GM21528 (cell line): ENCODE data around the gene TIGIT.
"Not testable (repeated sequence)": the region's sequence is repeated elsewhere in the genome, so short reads cannot be mapped to it uniquely, and the experiment has no call there.

Source experiments
- ATAC-seq: cut with Tn5 transposase; IDR thresholded peaks from one replicate; pipeline ENCODE4 v1.9.1; 2021; ENCODE audit warnings: mild to moderate bottlenecking, moderate library complexity; ENCODE audit not compliant: unreplicated experiment, low FRiP score

TIGIT gene

GRCh38 chr3:114293838-114294535 is at the start of gene TIGIT:
Gene TIGIT, plus strand, starts transcription at chr3:114294028. Its CDS starts 34 bp downstream, at chr3:114294062.
- no peak for ATAC-seq

GRCh38 chr3:114252954-114253353 is 40.9 kb upstream of the TIGIT start:
- no peak for ATAC-seq

GRCh38 chr3:114253505-114253904 is 40.3 kb upstream of the TIGIT start:
- no peak for ATAC-seq

GRCh38 chr3:114259566-114259965 is 34.3 kb upstream of the TIGIT start:
- ATAC-seq = no peak

- ATAC-seq = no peak
Observed at GRCh38 chr3:114260152-114260551, 33.7 kb upstream of the TIGIT start.

- ATAC-seq = no peak
Observed at GRCh38 chr3:114270019-114270418, 23.8 kb upstream of the TIGIT start.

- ATAC-seq = no peak
Observed at GRCh38 chr3:114272271-114272670, 21.6 kb upstream of the TIGIT start.

GRCh38 chr3:114274929-114275328 is 18.9 kb upstream of the TIGIT start:
- no peak for ATAC-seq

GRCh38 chr3:114276856-114277255 is 17.0 kb upstream of the TIGIT start:
- not testable (repeated sequence) for ATAC-seq

GRCh38 chr3:114284644-114285043 is 9.2 kb upstream of the TIGIT start:
- ATAC-seq = no peak

GRCh38 chr3:114285648-114286230 is 8.1 kb upstream of the TIGIT start:
- ATAC-seq = no peak

- ATAC-seq = no peak
Observed at GRCh38 chr3:114286266-114286665, 7.6 kb upstream of the TIGIT start.

- ATAC-seq = peak; percentile 91
Observed at GRCh38 chr3:114290911-114291901, 2.6 kb upstream of the TIGIT start.

- no peak for ATAC-seq
Observed at GRCh38 chr3:114294940-114295480, 1.2 kb downstream of the TIGIT start.

GRCh38 chr3:114295946-114296345 is 2.1 kb downstream of the TIGIT start:
- no peak for ATAC-seq

- ATAC-seq = no peak
Observed at GRCh38 chr3:114299421-114299820, 5.6 kb downstream of the TIGIT start.

- no peak for ATAC-seq
Observed at GRCh38 chr3:114299941-114300624, 6.3 kb downstream of the TIGIT start.

- no peak for ATAC-seq
Observed at GRCh38 chr3:114307222-114307830, 13.5 kb downstream of the TIGIT start.

- ATAC-seq = no peak
Observed at GRCh38 chr3:114307832-114308231, 14.0 kb downstream of the TIGIT start.

- ATAC-seq = peak; percentile 20
Observed at GRCh38 chr3:114308377-114308776, 14.5 kb downstream of the TIGIT start.
